Dendritic cell treated with granulocyte-macrophage colony-stimulating factor and Interleukin-4, amounts not matched to agents 40 ng/mL and 50 ng/mL, for 4 days (primary cell): Measurements from ENCODE around the gene RETREG1.
"Not testable (repeated sequence)": the region's sequence is repeated elsewhere in the genome, so short reads cannot be mapped to it uniquely, and the experiment has no call there.

Experiments
- H3K27ac Mint-ChIP-seq: one replicate; pipeline ENCODE4 v1.8.0; 2022; ENCODE audit warnings: mild to moderate bottlenecking, mixed read lengths
- H3K27me3 Mint-ChIP-seq: one replicate; pipeline ENCODE4 v1.8.0; 2022; ENCODE audit warnings: mild to moderate bottlenecking, mixed read lengths
- H3K36me3 Mint-ChIP-seq: one replicate; pipeline ENCODE4 v1.8.0; 2022; ENCODE audit warnings: low read depth, mixed read lengths
- H3K4me1 Mint-ChIP-seq: one replicate; pipeline ENCODE4 v1.8.0; 2022; ENCODE audit warnings: low read depth, mixed read lengths
- H3K4me3 Mint-ChIP-seq: one replicate; pipeline ENCODE4 v1.8.0; 2022; ENCODE audit warnings: mild to moderate bottlenecking, moderate library complexity, mixed read lengths
- H3K9me3 Mint-ChIP-seq: one replicate; pipeline ENCODE4 v1.8.0; 2022; ENCODE audit warnings: mixed read lengths
- intact Hi-C: fragments of 100-400 bp; cut with micrococcal nuclease; formaldehyde crosslinking; loops from one replicate; pipeline ENCODE4 v1.15.0; 2022

The RETREG1 gene

GRCh38 chr5:16642867-16643266 lies 26.1 kb upstream of the RETREG1 start:
- H3K4me1 Mint-ChIP-seq, result no peaks in the 10 kb centered on the region

GRCh38 chr5:16639206-16639605 lies 22.4 kb upstream of the RETREG1 start:
- intact Hi-C loops, result no loop called here
- H3K9me3 Mint-ChIP-seq, result peaks cover 7% of the 10 kb centered on the region
- H3K27ac Mint-ChIP-seq, result no peak overlapping the region
- no peaks in the 10 kb centered on the region for H3K4me1 Mint-ChIP-seq
- no peaks in the 10 kb centered on the region for H3K27me3 Mint-ChIP-seq
- H3K4me3 Mint-ChIP-seq, result no peak overlapping the region
- H3K36me3 Mint-ChIP-seq, result no peaks in the 10 kb centered on the region

More at GRCh38 chr5:16642867-16643266, 26.1 kb upstream of the RETREG1 start:
- no peak overlapping the region for H3K27ac Mint-ChIP-seq
- H3K9me3 Mint-ChIP-seq, result peaks cover 4% of the 10 kb centered on the region
- no peaks in the 10 kb centered on the region for H3K27me3 Mint-ChIP-seq
- intact Hi-C loops, result no loop called here
- no peak overlapping the region for H3K4me3 Mint-ChIP-seq
- H3K36me3 Mint-ChIP-seq, result no peaks in the 10 kb centered on the region

- Mint-ChIP-seq H3K27me3 (no peaks in the 10 kb centered on the region), H3K27ac (no peak overlapping the region), H3K9me3 (no peaks in the 10 kb centered on the region), H3K4me3 (no peak overlapping the region), H3K4me1 (peaks cover 40% of the 10 kb centered on the region), H3K36me3 (no peaks in the 10 kb centered on the region)
- intact Hi-C loops, result no loop called here
Measured at GRCh38 chr5:16628376-16628775, 11.6 kb upstream of the RETREG1 start.

- Mint-ChIP-seq H3K4me3 (no peak overlapping the region), H3K9me3 (no peaks in the 10 kb centered on the region), H3K27ac (no peak overlapping the region), H3K27me3 (no peaks in the 10 kb centered on the region), H3K4me1 (peaks cover 40% of the 10 kb centered on the region), H3K36me3 (no peaks in the 10 kb centered on the region)
- intact Hi-C loops, result no loop called here
Measured at GRCh38 chr5:16626696-16627264, 10.0 kb upstream of the RETREG1 start.

GRCh38 chr5:16625096-16625495 lies 8.3 kb upstream of the RETREG1 start:
- no peaks in the 10 kb centered on the region for H3K27me3 Mint-ChIP-seq
- H3K36me3 Mint-ChIP-seq, result no peaks in the 10 kb centered on the region
- H3K4me1 Mint-ChIP-seq, result peaks cover 40% of the 10 kb centered on the region

GRCh38 chr5:16619136-16619535 lies 2.3 kb upstream of the RETREG1 start:
- H3K27me3 Mint-ChIP-seq, result peaks cover 17% of the 10 kb centered on the region
- H3K27ac Mint-ChIP-seq, result no peak overlapping the region
- H3K9me3 Mint-ChIP-seq, result no peaks in the 10 kb centered on the region
- H3K36me3 Mint-ChIP-seq, result no peaks in the 10 kb centered on the region
- intact Hi-C loops, result no loop called here
- H3K4me1 Mint-ChIP-seq, result peaks cover 11% of the 10 kb centered on the region
- no peak overlapping the region for H3K4me3 Mint-ChIP-seq

More at GRCh38 chr5:16625096-16625495, 8.3 kb upstream of the RETREG1 start:
- intact Hi-C loops, result no loop called here
- no peak overlapping the region for H3K4me3 Mint-ChIP-seq
- H3K27ac Mint-ChIP-seq, result no peak overlapping the region
- H3K9me3 Mint-ChIP-seq, result no peaks in the 10 kb centered on the region

- Mint-ChIP-seq H3K4me1 (peaks cover 7% of the 10 kb centered on the region), H3K27ac (no peak overlapping the region), H3K36me3 (no peaks in the 10 kb centered on the region), H3K9me3 (no peaks in the 10 kb centered on the region), H3K27me3 (peaks cover 17% of the 10 kb centered on the region), H3K4me3 (no peak overlapping the region)
- intact Hi-C loops, result no loop called here
Measured at GRCh38 chr5:16618138-16618897, 1.5 kb upstream of the RETREG1 start.

GRCh38 chr5:16617274-16617968 lies 624 bp upstream of the RETREG1 start:
- peaks cover 17% of the 10 kb centered on the region for H3K27me3 Mint-ChIP-seq
- no peaks in the 10 kb centered on the region for H3K9me3 Mint-ChIP-seq
- intact Hi-C loops, result no loop called here
- no peaks in the 10 kb centered on the region for H3K36me3 Mint-ChIP-seq
- peak overlapping the region; percentile 61 for H3K4me3 Mint-ChIP-seq
- H3K4me1 Mint-ChIP-seq, result peaks cover 7% of the 10 kb centered on the region
- no peak overlapping the region for H3K27ac Mint-ChIP-seq

GRCh38 chr5:16615741-16616535 lies 859 bp downstream of the RETREG1 start:
- peaks cover 7% of the 10 kb centered on the region for H3K4me1 Mint-ChIP-seq
- intact Hi-C loops, result no loop called here
- H3K4me3 Mint-ChIP-seq, result peak overlapping the region; percentile 84
- peak overlapping the region; percentile 60 for H3K27ac Mint-ChIP-seq
- H3K27me3 Mint-ChIP-seq, result peaks cover 17% of the 10 kb centered on the region
- H3K36me3 Mint-ChIP-seq, result no peaks in the 10 kb centered on the region
- no peaks in the 10 kb centered on the region for H3K9me3 Mint-ChIP-seq

GRCh38 chr5:16612007-16612406 lies 4.8 kb downstream of the RETREG1 start:
- intact Hi-C loops, result no loop called here
- Mint-ChIP-seq H3K27me3 (peaks cover 17% of the 10 kb centered on the region), H3K4me1 (peaks cover 7% of the 10 kb centered on the region)

GRCh38 chr5:16610896-16611295 lies 5.9 kb downstream of the RETREG1 start:
- H3K27me3 Mint-ChIP-seq, H3K27ac Mint-ChIP-seq, H3K9me3 Mint-ChIP-seq, H3K4me3 Mint-ChIP-seq, intact Hi-C loops, H3K36me3 Mint-ChIP-seq, H3K4me1 Mint-ChIP-seq: not testable (repeated sequence)

More at GRCh38 chr5:16612007-16612406, 4.8 kb downstream of the RETREG1 start:
- H3K27ac Mint-ChIP-seq, result no peak overlapping the region
- H3K9me3 Mint-ChIP-seq, result no peaks in the 10 kb centered on the region
- no peak overlapping the region for H3K4me3 Mint-ChIP-seq
- no peaks in the 10 kb centered on the region for H3K36me3 Mint-ChIP-seq

- Mint-ChIP-seq H3K9me3 (no peaks in the 10 kb centered on the region), H3K4me3 (no peak overlapping the region), H3K36me3 (no peaks in the 10 kb centered on the region), H3K27ac (no peak overlapping the region), H3K27me3 (no peaks in the 10 kb centered on the region), H3K4me1 (no peaks in the 10 kb centered on the region)
- intact Hi-C loops, result no loop called here
Measured at GRCh38 chr5:16609412-16609811, 7.4 kb downstream of the RETREG1 start.

GRCh38 chr5:16606628-16607027 lies 10.2 kb downstream of the RETREG1 start:
- no peak overlapping the region for H3K27ac Mint-ChIP-seq
- no peaks in the 10 kb centered on the region for H3K4me1 Mint-ChIP-seq
- no peaks in the 10 kb centered on the region for H3K9me3 Mint-ChIP-seq
- no peaks in the 10 kb centered on the region for H3K27me3 Mint-ChIP-seq
- H3K36me3 Mint-ChIP-seq, result no peaks in the 10 kb centered on the region
- H3K4me3 Mint-ChIP-seq, result no peak overlapping the region
- intact Hi-C loops, result no loop called here

GRCh38 chr5:16603701-16604100 lies 13.1 kb downstream of the RETREG1 start:
- Mint-ChIP-seq H3K36me3 (no peaks in the 10 kb centered on the region), H3K27ac (no peak overlapping the region), H3K4me3 (no peak overlapping the region), H3K9me3 (no peaks in the 10 kb centered on the region), H3K4me1 (peaks cover 10% of the 10 kb centered on the region), H3K27me3 (no peaks in the 10 kb centered on the region)
- intact Hi-C loops, result no loop called here
